Upper lobe of left lung (tissue), 6 donors: ENCODE measurements around the gene PTPN5. TPM values are rescaled to one million over a fixed set of nuclear protein-coding genes. Genes with fewer than 3 reads are reported as not detected.

Experiments used
- ATAC-seq, 2 donors: fragments of 200-7000 bp; cut with Tn5 transposase; one replicate each; pipeline ENCODE4 v1.9.1; 2022; ENCODE audit warnings: mild to moderate bottlenecking in 2 of 2, moderate library complexity in 2 of 2; ENCODE audit not compliant: low FRiP score in 2 of 2
- DNase-seq, 2 donors: peaks; one replicate each; pipeline ENCODE4 v3.0.0-alpha.2; 2019 to 2020
- H3K27ac ChIP-seq, 4 donors: fragments of 200-600 bp; sonication (generic); one replicate each; pipeline ENCODE4 v1.5.1; 2016 to 2019
- H3K27me3 ChIP-seq, 4 donors: fragments of 200-600 bp; sonication (generic); one replicate each; pipeline ENCODE4 v1.5.1; 2017 to 2019
- H3K36me3 ChIP-seq, 4 donors: fragments of 200-600 bp; sonication (generic); one replicate each; pipeline ENCODE4 v1.5.1; 2016 to 2019
- H3K4me1 ChIP-seq, 4 donors: fragments of 200-600 bp; sonication (generic); one replicate each; pipeline ENCODE4 v1.5.1; 2018 to 2019
- H3K4me3 ChIP-seq, 4 donors: fragments of 200-600 bp; sonication (generic); one replicate each; pipeline ENCODE4 v1.5.1; 2017 to 2019; ENCODE audit warnings: mild to moderate bottlenecking in 2 of 4, moderate library complexity in 1 of 4
- H3K9me3 ChIP-seq, 4 donors: fragments of 200-600 bp; sonication (generic); one replicate each; pipeline ENCODE4 v1.5.1; 2018 to 2019
- CTCF ChIP-seq, 6 experiments: fragments of 450-650 bp in 4 of 6; fragments of 200-600 bp in 2 of 6; sonication (generic) in 2 of 6; IDR thresholded peaks; one replicate each; pipeline ENCODE4 v1.5.1; 2016 to 2019; ENCODE audit warnings: antibody characterized with exemption in 6 of 6
- EP300 ChIP-seq, 4 donors: sonication (generic); formaldehyde crosslinking; IDR thresholded peaks; one replicate each; pipeline ENCODE4 v1.5.1; 2017; ENCODE audit warnings: antibody characterized with exemption in 4 of 4, control low read depth in 2 of 4
- POLR2A ChIP-seq, 4 donors: fragments of 450-650 bp; IDR thresholded peaks; one replicate each; pipeline ENCODE4 v1.5.1; 2016 to 2017; ENCODE audit warnings: antibody characterized with exemption in 4 of 4, mild to moderate bottlenecking in 2 of 4
- POLR2AphosphoS5 ChIP-seq, 2 donors: sonication (generic); formaldehyde crosslinking; IDR thresholded peaks; one replicate each; pipeline ENCODE4 v1.5.1; 2017; ENCODE audit warnings: antibody characterized with exemption in 2 of 2
- WGBS, 2 donors: methylation state at CpG; one replicate each; pipeline ENCODE4 v1.1.5; 2017 to 2018; 5-methylcytosine and 5-hydroxymethylcytosine counted together
- total RNA-seq, 6 donors: library from RNA; depleted of rRNA in 4 of 6; stranded (reverse); fragments of >200 nt in 4 of 6; gene quantifications; one replicate each; pipeline versions ENCODE4 v1.1.0 to v1.2.1, GENCODE V29; 2016 to 2021
- donor health status: DM: no; HTN: no; CAD: no; lungs with moderate emphysema.
- donor health status: DM: no; HTN: yes; CAD: no; lungs with severe emphysema.

PTPN5 gene
- total RNA-seq, 6 donors from 2014 or later, result 0.31 to 1.8 (median 1.0) TPM; not detected in 2

- Histone ChIP-seq H3K27ac (no peak overlapping the region), H3K4me3 (no peak overlapping the region), H3K4me1 (peaks cover 0 to 5% (median 2%) of the 10 kb centered on the region in 4 donors), H3K36me3 (no peaks in the 10 kb centered on the region), H3K27me3 (no peaks in the 10 kb centered on the region), H3K9me3 (no peaks in the 10 kb centered on the region)
- no peak for DNase-seq
- no peak for TF ChIP-seq POLR2AphosphoS5 (IDR thresholded peaks at IDR 0.05)
- no peak for TF ChIP-seq POLR2A (IDR thresholded peaks at IDR 0.05)
- no peak for TF ChIP-seq CTCF (IDR thresholded peaks at IDR 0.05)
- TF ChIP-seq EP300 (IDR thresholded peaks at IDR 0.05), result no peak
- ATAC-seq, result no peak
- WGBS, 2 donors, result 94% methylated on average over 2 of the region's 2 CpGs
Measured at GRCh38 chr11:18766015-18766414, 25.6 kb downstream of the PTPN5 start.

- no peak overlapping the region for H3K4me3 ChIP-seq
- no peak for DNase-seq
- H3K4me1 ChIP-seq, result peaks cover 0 to 5% (median 2%) of the 10 kb centered on the region in 4 donors
- H3K9me3 ChIP-seq, result no peaks in the 10 kb centered on the region
- H3K27me3 ChIP-seq, result no peaks in the 10 kb centered on the region
- 69 to 70% methylated on average over 4 to 6 of the region's 6 CpGs for WGBS, 2 donors
- TF ChIP-seq POLR2AphosphoS5 (IDR thresholded peaks at IDR 0.05), result no peak
- TF ChIP-seq CTCF (IDR thresholded peaks at IDR 0.05), result no peak
- no peak for TF ChIP-seq POLR2A (IDR thresholded peaks at IDR 0.05)
- no peak for TF ChIP-seq EP300 (IDR thresholded peaks at IDR 0.05)
- ATAC-seq, result no peak
- no peaks in the 10 kb centered on the region for H3K36me3 ChIP-seq
- H3K27ac ChIP-seq, result no peak overlapping the region
Measured at GRCh38 chr11:18765554-18765953, 26.0 kb downstream of the PTPN5 start.

GRCh38 chr11:18761741-18762140 lies 29.9 kb downstream of the PTPN5 start:
- ATAC-seq, result no peak
- no peak overlapping the region for H3K4me3 ChIP-seq
- no peaks in the 10 kb centered on the region for H3K27me3 ChIP-seq
- H3K9me3 ChIP-seq, result no peaks in the 10 kb centered on the region
- 86 to 89% methylated on average over 11 of the region's 11 CpGs for WGBS, 2 donors
- TF ChIP-seq POLR2A (IDR thresholded peaks at IDR 0.05) (no peak), POLR2AphosphoS5 (IDR thresholded peaks at IDR 0.05) (no peak), EP300 (IDR thresholded peaks at IDR 0.05) (no peak), CTCF (IDR thresholded peaks at IDR 0.05) (no peak)
- H3K4me1 ChIP-seq, result peaks cover 0 to 5% (median 2%) of the 10 kb centered on the region in 4 donors
- peak in 1 of 2 donors; percentile 58 for DNase-seq
- H3K36me3 ChIP-seq, result no peaks in the 10 kb centered on the region
- H3K27ac ChIP-seq, result no peak overlapping the region

GRCh38 chr11:18761144-18761543 lies 30.5 kb downstream of the PTPN5 start:
- H3K9me3 ChIP-seq, result no peaks in the 10 kb centered on the region
- no peak for ATAC-seq
- WGBS, 2 donors, result 89 to 93% methylated on average over 3 of the region's 3 CpGs
- DNase-seq, result no peak
- no peak overlapping the region for H3K27ac ChIP-seq
- TF ChIP-seq POLR2A (IDR thresholded peaks at IDR 0.05), result no peak
- H3K4me3 ChIP-seq, result no peak overlapping the region
- H3K36me3 ChIP-seq, result no peaks in the 10 kb centered on the region
- peaks cover 0 to 5% (median 2%) of the 10 kb centered on the region in 4 donors for H3K4me1 ChIP-seq
- no peaks in the 10 kb centered on the region for H3K27me3 ChIP-seq

GRCh38 chr11:18757811-18758210 lies 33.8 kb downstream of the PTPN5 start:
- WGBS, 2 donors, result 13 to 43% methylated on average over 3 of the region's 3 CpGs
- no peak for ATAC-seq

GRCh38 chr11:18756889-18757288 lies 34.7 kb downstream of the PTPN5 start:
- WGBS, 2 donors, result 85 to 88% methylated on average over 2 of the region's 2 CpGs
- Histone ChIP-seq H3K36me3 (no peaks in the 10 kb centered on the region), H3K4me1 (no peaks in the 10 kb centered on the region), H3K9me3 (no peaks in the 10 kb centered on the region), H3K27me3 (no peaks in the 10 kb centered on the region), H3K27ac (no peak overlapping the region), H3K4me3 (no peak overlapping the region)
- DNase-seq (no peak), ATAC-seq (no peak)
- TF ChIP-seq CTCF (IDR thresholded peaks at IDR 0.05), result no peak
- TF ChIP-seq POLR2A (IDR thresholded peaks at IDR 0.05), result no peak
- TF ChIP-seq POLR2AphosphoS5 (IDR thresholded peaks at IDR 0.05), result no peak
- TF ChIP-seq EP300 (IDR thresholded peaks at IDR 0.05), result no peak

More at GRCh38 chr11:18757811-18758210, 33.8 kb downstream of the PTPN5 start:
- TF ChIP-seq POLR2A (IDR thresholded peaks at IDR 0.05), result no peak
- Histone ChIP-seq H3K9me3 (no peaks in the 10 kb centered on the region), H3K4me3 (no peak overlapping the region), H3K36me3 (no peaks in the 10 kb centered on the region), H3K27me3 (no peaks in the 10 kb centered on the region), H3K27ac (no peak overlapping the region), H3K4me1 (no peaks in the 10 kb centered on the region)
- no peak for DNase-seq
